CD14-positive monocyte (primary cell): ENCODE results near the gene PTEN. TPM values are rescaled to one million over a fixed set of nuclear protein-coding genes. Genes with fewer than 3 reads are reported as not detected.
"Not testable (repeated sequence)": the region's sequence is repeated elsewhere in the genome, so short reads cannot be mapped to it uniquely, and the experiment has no call there.

Source experiments
- DNase-seq, 3 donors: peaks; one replicate each; pipeline ENCODE4 v3.0.0-alpha.2; 2011 to 2022
- H2AFZ ChIP-seq: 2 replicates; pipeline ENCODE4 v1.6.0; 2012; ENCODE audit warnings: mild to moderate bottlenecking, low read depth, low read length, inconsistent platforms; ENCODE audit not compliant: insufficient read depth, poor library complexity, severe bottlenecking
- H3K27ac ChIP-seq, 2 donors: 1 replicate in 1 of 2; 2 replicates in 1 of 2; pipeline ENCODE4 v1.5.1; 2012 to 2013; ENCODE audit warnings: low read length in 2 of 2, control low read depth in 1 of 2, inconsistent platforms in 1 of 2, low read depth in 1 of 2, mild to moderate bottlenecking in 1 of 2
- H3K27me3 ChIP-seq, 2 donors: one replicate each; pipeline versions ENCODE4 v1.6.0 to v1.6.1; 2011 to 2013; ENCODE audit warnings: low read length in 2 of 2; ENCODE audit not compliant: control insufficient read depth in 2 of 2, insufficient read depth in 2 of 2
- H3K36me3 ChIP-seq, 2 donors: replicated peaks in 1 of 2; 1 replicate in 1 of 2; 2 replicates in 1 of 2; pipeline versions ENCODE4 v1.5.1 to v1.6.1; 2012 to 2013; ENCODE audit warnings: low read length in 2 of 2, control low read depth in 1 of 2, inconsistent platforms in 1 of 2, mild to moderate bottlenecking in 1 of 2; ENCODE audit not compliant: insufficient read depth in 2 of 2, control insufficient read depth in 1 of 2
- H3K4me1 ChIP-seq, 2 donors: 1 replicate in 1 of 2; 2 replicates in 1 of 2; pipeline versions ENCODE4 v1.5.1 to v1.6.1; 2012 to 2013; ENCODE audit warnings: low read length in 2 of 2, control low read depth in 1 of 2, inconsistent platforms in 1 of 2, mild to moderate bottlenecking in 1 of 2, moderate library complexity in 1 of 2; ENCODE audit not compliant: insufficient read depth in 2 of 2, control insufficient read depth in 1 of 2
- H3K4me2 ChIP-seq: replicated peaks from 2 replicates; pipeline ENCODE3; 2012; ENCODE audit warnings: low read length, moderate library complexity, mild to moderate bottlenecking; ENCODE audit not compliant: poor library complexity, severe bottlenecking; ENCODE audit errors: extremely low read depth
- H3K4me3 ChIP-seq, 3 experiments: fragments of 200-600 bp in 1 of 3; sonication (generic) in 1 of 3; replicated peaks in 1 of 3; 1 replicate in 2 of 3; 2 replicates in 1 of 3; pipeline ENCODE4 v1.5.1; 2011 to 2013; ENCODE audit warnings: low read length in 3 of 3, mild to moderate bottlenecking in 3 of 3, control low read depth in 2 of 3, low read depth in 2 of 3, inconsistent platforms in 1 of 3, moderate library complexity in 1 of 3
- H3K79me2 ChIP-seq: 2 replicates; pipeline ENCODE4 v1.6.0; 2012; ENCODE audit warnings: mild to moderate bottlenecking, control low read depth, inconsistent platforms, low read length, moderate library complexity; ENCODE audit not compliant: insufficient read depth
- H3K9ac ChIP-seq: 2 replicates; pipeline ENCODE4 v1.6.0; 2017; ENCODE audit warnings: low read length, mild to moderate bottlenecking; ENCODE audit not compliant: insufficient read depth, poor library complexity, severe bottlenecking
- H3K9me3 ChIP-seq, 2 donors: replicated peaks in 1 of 2; 1 replicate in 1 of 2; 2 replicates in 1 of 2; pipeline versions ENCODE4 v1.5.1 to v1.6.1; 2012 to 2013; ENCODE audit warnings: low read length in 2 of 2, control low read depth in 1 of 2; ENCODE audit not compliant: control insufficient read depth in 1 of 2, insufficient read depth in 1 of 2
- H4K20me1 ChIP-seq: 2 replicates; pipeline ENCODE4 v1.6.0; 2012; ENCODE audit warnings: mild to moderate bottlenecking, low read length, control low read depth, moderate library complexity; ENCODE audit not compliant: insufficient read depth
- H3K27ac Mint-ChIP-seq, 7 donors: one replicate each; pipeline ENCODE4 v1.8.0; 2020; ENCODE audit warnings: mild to moderate bottlenecking in 7 of 7, mixed read lengths in 7 of 7, moderate library complexity in 6 of 7, inconsistent platforms in 2 of 7
- H3K27me3 Mint-ChIP-seq, 3 donors: one replicate each; pipeline ENCODE4 v1.8.0; 2021 to 2022; ENCODE audit warnings: low read depth in 3 of 3, mild to moderate bottlenecking in 3 of 3, mixed read lengths in 3 of 3, moderate library complexity in 3 of 3, inconsistent platforms in 1 of 3
- H3K36me3 Mint-ChIP-seq, 2 donors: one replicate each; pipeline ENCODE4 v1.8.0; 2020; ENCODE audit warnings: mixed read lengths in 2 of 2, inconsistent platforms in 1 of 2, mild to moderate bottlenecking in 1 of 2
- H3K4me1 Mint-ChIP-seq: one replicate; pipeline ENCODE4 v1.8.0; 2020; ENCODE audit warnings: mild to moderate bottlenecking, mixed read lengths
- H3K4me3 Mint-ChIP-seq, 2 donors: one replicate each; pipeline ENCODE4 v1.8.0; 2020; ENCODE audit warnings: mild to moderate bottlenecking in 2 of 2, mixed read lengths in 2 of 2, moderate library complexity in 1 of 2
- H3K9me3 Mint-ChIP-seq, 7 donors: one replicate each; pipeline ENCODE4 v1.8.0; 2020 to 2022; ENCODE audit warnings: mixed read lengths in 7 of 7, mild to moderate bottlenecking in 6 of 7, moderate library complexity in 6 of 7, inconsistent platforms in 2 of 7
- WGBS: methylation state at CpG from one replicate; pipeline ENCODE4 v1.1.5; 2013; ENCODE audit warnings: missing lambda C conversion rate; ENCODE audit not compliant: insufficient coverage; 5-methylcytosine and 5-hydroxymethylcytosine counted together
- intact Hi-C, 2 donors: fragments of 100-400 bp; cut with micrococcal nuclease; formaldehyde crosslinking; loops; one replicate each; pipeline versions ENCODE4 v1.15.0 to v1.15.1; 2023
- polyA plus RNA-seq, 3 donors: library from polyadenylated mRNA; depleted of rRNA in 1 of 3; unstranded in 2 of 3; stranded (reverse) in 1 of 3; fragments of 300-500 nt in 2 of 3; fragments of >200 nt in 1 of 3; fragmentation: Illumina TruSeq in 2 of 3; gene quantifications; 1 replicate in 2 of 3; 2 replicates in 1 of 3; pipeline ENCODE4 v1.2.3, GENCODE V29; 2012 to 2021
- TF ChIP-seq, protein P1 (sequence below): fragments of 200-600 bp; IDR thresholded peaks from one replicate; pipeline ENCODE4 v1.8.0; 2022; ENCODE audit warnings: antibody characterized with exemption, mild to moderate bottlenecking

PTEN gene
- polyA plus RNA-seq, 3 donors, result 30.5 to 57.6 (median 37.7) TPM

DNA sequence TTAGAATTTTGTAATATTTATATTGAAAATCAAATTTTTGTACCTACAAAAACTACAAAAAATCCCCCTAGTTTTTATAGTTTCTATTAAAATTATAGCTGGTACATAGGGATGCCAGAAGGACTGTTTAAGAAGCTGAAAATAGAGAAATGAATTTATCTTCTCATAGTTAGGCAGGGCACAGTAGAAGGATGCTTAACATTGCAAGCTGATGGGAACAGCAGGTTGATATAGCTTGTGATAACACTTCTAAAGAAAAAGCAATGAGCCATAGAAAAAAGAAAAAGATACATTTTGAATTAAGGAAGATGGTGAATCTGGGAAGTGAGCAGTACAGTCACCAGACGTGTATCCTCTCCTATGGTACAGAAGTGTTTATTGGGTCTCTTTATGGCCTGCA is 32.0 kb downstream of the PTEN start:
- no peak for DNase-seq
- no peaks in the 10 kb centered on the region for H3K27me3 Mint-ChIP-seq
- H3K4me3 Mint-ChIP-seq, result no peak overlapping the region
- no peaks in the 10 kb centered on the region for H3K27me3 ChIP-seq
- peaks cover 40% of the 10 kb centered on the region for H3K4me1 Mint-ChIP-seq
- H3K27ac Mint-ChIP-seq, result peak overlapping the region in 1 of 7 donors; percentile 56
- peaks cover 12 to 38% of the 10 kb centered on the region in 2 donors for H3K36me3 ChIP-seq
- H4K20me1 ChIP-seq, result peaks cover 81% of the 10 kb centered on the region
- intact Hi-C loops, result no loop called here
- H3K4me2 ChIP-seq, result no peak overlapping the region
- H3K4me3 ChIP-seq, result no peak overlapping the region
- H3K79me2 ChIP-seq, result peaks cover 95% of the 10 kb centered on the region
- peaks cover 7 to 14% of the 10 kb centered on the region in 2 donors for H3K4me1 ChIP-seq
- H2AFZ ChIP-seq, result no peak overlapping the region
- no peak overlapping the region for H3K9ac ChIP-seq
- H3K36me3 Mint-ChIP-seq, result peaks cover 29 to 38% of the 10 kb centered on the region in 2 donors
- whole genome bisulfite sequencing, result no CpG with 5 or more reads among the region's 1 CpG
- TF ChIP-seq, protein P1, sequence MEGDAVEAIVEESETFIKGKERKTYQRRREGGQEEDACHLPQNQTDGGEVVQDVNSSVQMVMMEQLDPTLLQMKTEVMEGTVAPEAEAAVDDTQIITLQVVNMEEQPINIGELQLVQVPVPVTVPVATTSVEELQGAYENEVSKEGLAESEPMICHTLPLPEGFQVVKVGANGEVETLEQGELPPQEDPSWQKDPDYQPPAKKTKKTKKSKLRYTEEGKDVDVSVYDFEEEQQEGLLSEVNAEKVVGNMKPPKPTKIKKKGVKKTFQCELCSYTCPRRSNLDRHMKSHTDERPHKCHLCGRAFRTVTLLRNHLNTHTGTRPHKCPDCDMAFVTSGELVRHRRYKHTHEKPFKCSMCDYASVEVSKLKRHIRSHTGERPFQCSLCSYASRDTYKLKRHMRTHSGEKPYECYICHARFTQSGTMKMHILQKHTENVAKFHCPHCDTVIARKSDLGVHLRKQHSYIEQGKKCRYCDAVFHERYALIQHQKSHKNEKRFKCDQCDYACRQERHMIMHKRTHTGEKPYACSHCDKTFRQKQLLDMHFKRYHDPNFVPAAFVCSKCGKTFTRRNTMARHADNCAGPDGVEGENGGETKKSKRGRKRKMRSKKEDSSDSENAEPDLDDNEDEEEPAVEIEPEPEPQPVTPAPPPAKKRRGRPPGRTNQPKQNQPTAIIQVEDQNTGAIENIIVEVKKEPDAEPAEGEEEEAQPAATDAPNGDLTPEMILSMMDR, result no peak
- peak overlapping the region in 1 of 2 donors; percentile 40 for H3K27ac ChIP-seq
- H3K9me3 Mint-ChIP-seq, result peaks cover 0 to 4% (median 2%) of the 10 kb centered on the region in 7 donors
- H3K9me3 ChIP-seq, result no peaks in the 10 kb centered on the region

DNA sequence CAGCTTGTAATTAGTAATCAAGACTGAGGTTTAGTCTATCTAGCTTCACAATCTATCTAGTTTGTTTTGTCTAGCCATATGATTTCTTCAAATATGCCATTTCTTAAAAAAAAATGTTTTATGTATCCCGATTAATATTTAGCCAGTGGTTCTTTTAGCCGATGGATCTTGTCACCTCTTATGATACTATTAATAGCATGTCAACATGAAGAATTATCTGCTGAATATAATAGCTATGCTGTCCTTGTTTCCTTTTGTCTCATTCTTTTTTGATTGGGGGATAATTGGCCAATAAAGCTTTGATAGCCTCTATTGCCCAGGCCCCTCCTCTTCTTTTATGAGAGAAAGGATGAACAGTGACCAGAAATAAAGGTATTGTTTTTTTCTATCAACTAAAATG is 32.8 kb downstream of the PTEN start:
- no peak overlapping the region for H3K4me3 Mint-ChIP-seq
- no peak for DNase-seq
- no CpG with 5 or more reads among the region's 2 CpGs for WGBS
- Histone ChIP-seq H3K4me1 (peaks cover 7 to 14% of the 10 kb centered on the region in 2 donors), H2AFZ (no peak overlapping the region), H3K4me3 (no peak overlapping the region), H4K20me1 (peaks cover 78% of the 10 kb centered on the region), H3K27me3 (no peaks in the 10 kb centered on the region), H3K79me2 (peaks cover 94% of the 10 kb centered on the region), H3K4me2 (no peak overlapping the region), H3K9me3 (no peaks in the 10 kb centered on the region), H3K27ac (peak overlapping the region in 1 of 2 donors; percentile 40), H3K9ac (no peak overlapping the region), H3K36me3 (peaks cover 12 to 31% of the 10 kb centered on the region in 2 donors)
- peaks cover 0 to 8% (median 5%) of the 10 kb centered on the region in 7 donors for H3K9me3 Mint-ChIP-seq
- H3K27ac Mint-ChIP-seq, result no peak overlapping the region
- peaks cover 45% of the 10 kb centered on the region for H3K4me1 Mint-ChIP-seq
- TF ChIP-seq, protein P1, result no peak
- no peaks in the 10 kb centered on the region for H3K27me3 Mint-ChIP-seq
- peaks cover 32 to 45% of the 10 kb centered on the region in 2 donors for H3K36me3 Mint-ChIP-seq
- intact Hi-C loops, result no loop called here

DNA sequence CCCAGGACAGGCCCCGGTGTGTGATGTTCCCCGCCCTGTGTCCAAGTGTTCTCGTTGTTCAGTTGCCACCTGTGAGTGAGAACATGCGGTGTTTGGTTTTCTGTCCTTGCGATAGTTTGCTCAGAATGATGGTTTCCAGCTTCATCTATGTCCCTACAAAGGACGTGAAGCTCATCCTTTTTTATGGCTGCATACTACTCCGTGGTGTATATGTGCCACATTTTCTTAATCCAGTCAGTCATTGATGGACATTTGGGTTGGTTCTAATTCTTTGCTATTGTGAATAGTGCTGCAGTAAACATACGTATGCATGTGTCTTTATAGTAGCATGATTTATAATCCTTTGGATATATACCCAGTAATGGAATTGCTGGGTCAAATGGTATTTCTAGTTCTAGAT is 34.5 kb downstream of the PTEN start:
- H3K27ac ChIP-seq, H3K9ac ChIP-seq, DNase-seq, H3K27me3 Mint-ChIP-seq, H3K4me3 Mint-ChIP-seq, H3K4me2 ChIP-seq, H3K27ac Mint-ChIP-seq, intact Hi-C loops, H3K4me1 ChIP-seq, H3K9me3 ChIP-seq, H2AFZ ChIP-seq, H3K4me3 ChIP-seq, H3K27me3 ChIP-seq: not testable (repeated sequence)
- Mint-ChIP-seq H3K9me3 (peaks cover 2 to 12% (median 7%) of the 10 kb centered on the region in 7 donors), H3K4me1 (peaks cover 44% of the 10 kb centered on the region), H3K36me3 (peaks cover 41 to 56% of the 10 kb centered on the region in 2 donors)
- WGBS, result 100% methylated on average over 3 of the region's 8 CpGs
- Histone ChIP-seq H3K79me2 (peaks cover 95% of the 10 kb centered on the region), H3K36me3 (peaks cover 13 to 29% of the 10 kb centered on the region in 2 donors), H4K20me1 (peaks cover 76% of the 10 kb centered on the region)
